GM10266 (cell line): Measurements from ENCODE around the gene NDUFAF4.

Experiments used
- DNase-seq: peaks from one replicate; pipeline ENCODE4 v3.0.0; 2012; ENCODE audit errors: extremely low spot score
- TF ChIP-seq, protein P1 (sequence below): IDR thresholded peaks from 2 replicates; pipeline ENCODE4 v1.5.1; 2012; ENCODE audit warnings: mild to moderate bottlenecking, low read depth; ENCODE audit not compliant: control insufficient read depth, insufficient read depth; ENCODE audit errors: missing control alignments

The NDUFAF4 gene

DNA sequence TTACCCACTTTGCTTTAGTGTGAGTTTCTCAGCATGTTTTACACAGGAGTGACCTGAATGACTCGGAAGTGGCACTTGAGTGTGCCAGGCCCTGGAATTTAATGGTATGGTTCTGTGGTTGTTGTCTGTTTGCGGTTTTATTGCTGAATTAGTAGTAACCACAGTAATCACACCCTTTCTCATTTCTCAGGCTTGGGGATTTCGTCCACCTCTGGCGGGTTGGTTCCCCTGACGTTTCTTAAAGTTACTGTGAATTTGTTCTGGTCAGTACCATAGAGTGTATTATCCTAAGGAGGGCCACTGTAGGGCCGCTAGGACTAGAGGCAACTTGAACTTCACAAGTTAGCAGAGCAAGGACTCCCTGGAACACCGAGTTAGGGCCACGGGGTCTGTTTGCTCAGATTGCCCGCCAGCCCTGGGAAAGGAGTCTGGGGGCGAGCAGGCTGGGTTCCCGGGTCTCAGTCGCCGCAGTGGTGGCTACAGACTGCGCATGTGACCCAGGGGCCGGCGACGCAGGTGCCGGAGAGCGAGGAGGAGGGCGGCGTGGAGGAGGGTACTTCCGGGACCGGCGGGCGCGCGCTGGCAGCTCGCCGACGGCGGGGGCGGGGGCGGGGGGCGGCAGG, 26.3 kb upstream of the NDUFAF4 start:
- TF ChIP-seq, protein P1, sequence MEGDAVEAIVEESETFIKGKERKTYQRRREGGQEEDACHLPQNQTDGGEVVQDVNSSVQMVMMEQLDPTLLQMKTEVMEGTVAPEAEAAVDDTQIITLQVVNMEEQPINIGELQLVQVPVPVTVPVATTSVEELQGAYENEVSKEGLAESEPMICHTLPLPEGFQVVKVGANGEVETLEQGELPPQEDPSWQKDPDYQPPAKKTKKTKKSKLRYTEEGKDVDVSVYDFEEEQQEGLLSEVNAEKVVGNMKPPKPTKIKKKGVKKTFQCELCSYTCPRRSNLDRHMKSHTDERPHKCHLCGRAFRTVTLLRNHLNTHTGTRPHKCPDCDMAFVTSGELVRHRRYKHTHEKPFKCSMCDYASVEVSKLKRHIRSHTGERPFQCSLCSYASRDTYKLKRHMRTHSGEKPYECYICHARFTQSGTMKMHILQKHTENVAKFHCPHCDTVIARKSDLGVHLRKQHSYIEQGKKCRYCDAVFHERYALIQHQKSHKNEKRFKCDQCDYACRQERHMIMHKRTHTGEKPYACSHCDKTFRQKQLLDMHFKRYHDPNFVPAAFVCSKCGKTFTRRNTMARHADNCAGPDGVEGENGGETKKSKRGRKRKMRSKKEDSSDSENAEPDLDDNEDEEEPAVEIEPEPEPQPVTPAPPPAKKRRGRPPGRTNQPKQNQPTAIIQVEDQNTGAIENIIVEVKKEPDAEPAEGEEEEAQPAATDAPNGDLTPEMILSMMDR = no peak
- DNase-seq = no peak

GRCh38 chr6:96923400-96923799, 25.7 kb upstream of the NDUFAF4 start:
- TF ChIP-seq, protein P1 = no peak

DNA sequence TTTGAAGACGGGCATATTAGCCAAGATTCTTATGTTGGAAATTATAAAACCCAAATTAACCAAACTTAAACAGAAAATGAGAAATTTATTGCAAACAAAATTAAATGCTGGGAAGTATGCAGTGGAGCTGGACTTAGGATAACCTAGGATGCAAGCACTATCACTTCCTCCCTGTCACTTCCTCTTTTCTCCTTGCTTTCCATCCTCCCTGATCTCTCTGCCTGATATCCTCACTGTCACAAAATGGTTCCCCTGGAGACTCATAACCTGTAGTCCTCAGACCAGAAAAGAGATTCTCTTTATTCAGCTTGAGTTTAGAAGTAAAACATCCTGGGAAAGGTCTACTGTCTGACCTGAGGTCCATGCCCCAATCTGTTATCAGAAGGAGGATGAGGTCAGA, 19.4 kb upstream of the NDUFAF4 start:
- no peak for DNase-seq
- TF ChIP-seq, protein P1 = no peak

More at GRCh38 chr6:96923400-96923799, 25.7 kb upstream of the NDUFAF4 start:
- no peak for DNase-seq

GRCh38 chr6:96913621-96914020, 15.9 kb upstream of the NDUFAF4 start:
- no peak for DNase-seq
- TF ChIP-seq, protein P1 = no peak

DNA sequence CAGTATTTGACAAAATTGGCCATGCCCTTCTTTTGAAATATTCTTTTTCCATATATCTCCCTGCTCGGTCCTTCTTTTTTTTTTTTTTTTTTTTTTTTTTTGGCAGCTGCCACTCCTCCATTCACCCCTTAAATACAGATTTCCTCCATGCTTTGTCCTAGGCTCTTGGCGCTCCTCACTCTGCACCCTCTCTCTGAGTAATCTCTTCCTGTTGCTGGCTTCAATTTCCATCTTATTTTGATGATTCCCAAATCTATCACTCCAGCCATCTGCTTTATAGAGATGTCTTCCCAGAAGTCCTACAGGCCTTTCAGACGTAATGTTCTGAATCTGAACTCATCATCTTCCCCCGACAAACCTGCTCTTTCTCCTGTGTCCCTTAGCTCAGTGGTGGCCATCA, 14.1 kb upstream of the NDUFAF4 start:
- DNase-seq = no peak
- TF ChIP-seq, protein P1 = no peak

- TF ChIP-seq, protein P1 = no peak
- no peak for DNase-seq
Observed at GRCh38 chr6:96911171-96911570, 13.5 kb upstream of the NDUFAF4 start.

- no peak for DNase-seq
- TF ChIP-seq, protein P1 = no peak
Observed at GRCh38 chr6:96909811-96910210, 12.1 kb upstream of the NDUFAF4 start.
